HUES6 (cell line): ENCODE measurements around the gene AFAP1.
A peak's percentile ranks its signal among the peaks of the same experiment; 100 is the strongest.
"Not testable (repeated sequence)": the region's sequence is repeated elsewhere in the genome, so short reads cannot be mapped to it uniquely, and the experiment has no call there.

ENCODE experiments used
- H3K27ac ChIP-seq: 2 replicates; pipeline ENCODE4 v1.7.0; 2013; ENCODE audit warnings: low read depth, mild to moderate bottlenecking, low read length, inconsistent platforms
- H3K27me3 ChIP-seq: 2 replicates; pipeline ENCODE4 v1.6.1; 2013; ENCODE audit warnings: low read length; ENCODE audit not compliant: control insufficient read depth, insufficient read depth
- H3K36me3 ChIP-seq: 2 replicates; pipeline ENCODE4 v1.6.1; 2013; ENCODE audit warnings: low read length; ENCODE audit not compliant: control insufficient read depth, insufficient read depth
- H3K4me1 ChIP-seq: 2 replicates; pipeline ENCODE4 v1.6.1; 2013; ENCODE audit warnings: low read length; ENCODE audit not compliant: control insufficient read depth, insufficient read depth
- H3K4me3 ChIP-seq: 2 replicates; pipeline ENCODE4 v1.5.1; 2013; ENCODE audit warnings: low read depth, low read length
- H3K9ac ChIP-seq: one replicate; pipeline ENCODE4 v1.6.1; 2013; ENCODE audit warnings: mild to moderate bottlenecking, low read length
- H3K9me3 ChIP-seq: 2 replicates; pipeline ENCODE4 v1.6.1; 2013; ENCODE audit warnings: low read depth, low read length; ENCODE audit not compliant: control insufficient read depth, insufficient read depth

AFAP1 gene

GRCh38 chr4:7944599-7945220 lies 5.0 kb upstream of the AFAP1 start:
- Histone ChIP-seq H3K9ac (no peak overlapping the region), H3K9me3 (no peaks in the 10 kb centered on the region), H3K36me3 (no peaks in the 10 kb centered on the region), H3K27me3 (no peaks in the 10 kb centered on the region), H3K4me3 (no peak overlapping the region), H3K27ac (no peak overlapping the region), H3K4me1 (peaks cover 10% of the 10 kb centered on the region)

GRCh38 chr4:7943688-7944087 lies 4.0 kb upstream of the AFAP1 start:
- H3K4me1 ChIP-seq = peaks cover 10% of the 10 kb centered on the region
- H3K9me3 ChIP-seq, H3K27ac ChIP-seq, H3K9ac ChIP-seq, H3K4me3 ChIP-seq, H3K27me3 ChIP-seq, H3K36me3 ChIP-seq: not testable (repeated sequence)

GRCh38 chr4:7943211-7943610 lies 3.5 kb upstream of the AFAP1 start:
- Histone ChIP-seq H3K9ac (no peak overlapping the region), H3K36me3 (no peaks in the 10 kb centered on the region), H3K4me3 (no peak overlapping the region), H3K27me3 (no peaks in the 10 kb centered on the region), H3K27ac (no peak overlapping the region), H3K9me3 (no peaks in the 10 kb centered on the region), H3K4me1 (peaks cover 13% of the 10 kb centered on the region)

GRCh38 chr4:7941965-7942496 lies 2.4 kb upstream of the AFAP1 start:
- H3K4me3 ChIP-seq = no peak overlapping the region
- no peak overlapping the region for H3K9ac ChIP-seq
- no peaks in the 10 kb centered on the region for H3K27me3 ChIP-seq
- H3K27ac ChIP-seq = no peak overlapping the region
- H3K36me3 ChIP-seq = no peaks in the 10 kb centered on the region
- H3K4me1 ChIP-seq = peaks cover 18% of the 10 kb centered on the region
- H3K9me3 ChIP-seq = no peaks in the 10 kb centered on the region

- Histone ChIP-seq H3K9me3 (no peaks in the 10 kb centered on the region), H3K4me1 (peaks cover 18% of the 10 kb centered on the region), H3K4me3 (no peak overlapping the region), H3K27me3 (no peaks in the 10 kb centered on the region), H3K36me3 (no peaks in the 10 kb centered on the region), H3K27ac (no peak overlapping the region), H3K9ac (peak overlapping the region; percentile 9)
Measured at GRCh38 chr4:7941111-7941964, 1.7 kb upstream of the AFAP1 start.

- Histone ChIP-seq H3K9ac (peak overlapping the region; percentile 86), H3K4me1 (peaks cover 22% of the 10 kb centered on the region), H3K36me3 (peaks cover 2% of the 10 kb centered on the region; the same call in 1 of the 2 replicates), H3K4me3 (peak overlapping the region; percentile 81), H3K27me3 (no peaks in the 10 kb centered on the region), H3K9me3 (no peaks in the 10 kb centered on the region), H3K27ac (peak overlapping the region; percentile 69; the same call in 1 of the 2 replicates)
Measured at GRCh38 chr4:7938609-7939376, 868 bp downstream of the AFAP1 start.

- H3K4me3 ChIP-seq = peak overlapping the region; percentile 81
- H3K27ac ChIP-seq = no peak overlapping the region
Measured at GRCh38 chr4:7938266-7938608, 1.4 kb downstream of the AFAP1 start.

GRCh38 chr4:7937006-7937405 lies 2.7 kb downstream of the AFAP1 start:
- H3K36me3 ChIP-seq = peaks cover 8% of the 10 kb centered on the region; the same call in 1 of the 2 replicates
- peaks cover 22% of the 10 kb centered on the region for H3K4me1 ChIP-seq
- no peaks in the 10 kb centered on the region for H3K27me3 ChIP-seq
- H3K4me3 ChIP-seq = no peak overlapping the region
- no peaks in the 10 kb centered on the region for H3K9me3 ChIP-seq
- no peak overlapping the region for H3K27ac ChIP-seq
- H3K9ac ChIP-seq = no peak overlapping the region

More at GRCh38 chr4:7938266-7938608, 1.4 kb downstream of the AFAP1 start:
- Histone ChIP-seq H3K9ac (peak overlapping the region; percentile 86), H3K27me3 (no peaks in the 10 kb centered on the region), H3K4me1 (peaks cover 22% of the 10 kb centered on the region), H3K36me3 (peaks cover 5% of the 10 kb centered on the region; the same call in 1 of the 2 replicates), H3K9me3 (no peaks in the 10 kb centered on the region)

GRCh38 chr4:7933651-7934510 lies 5.8 kb downstream of the AFAP1 start:
- H3K36me3 ChIP-seq = peaks cover 8% of the 10 kb centered on the region; the same call in 1 of the 2 replicates
- no peak overlapping the region for H3K9ac ChIP-seq
- no peaks in the 10 kb centered on the region for H3K9me3 ChIP-seq
- H3K4me3 ChIP-seq = no peak overlapping the region
- peaks cover 29% of the 10 kb centered on the region for H3K4me1 ChIP-seq
- H3K27ac ChIP-seq = no peak overlapping the region
- no peaks in the 10 kb centered on the region for H3K27me3 ChIP-seq

GRCh38 chr4:7932287-7932686 lies 7.4 kb downstream of the AFAP1 start:
- Histone ChIP-seq H3K27me3 (no peaks in the 10 kb centered on the region), H3K36me3 (peaks cover 8% of the 10 kb centered on the region; the same call in 1 of the 2 replicates), H3K9me3 (no peaks in the 10 kb centered on the region), H3K27ac (no peak overlapping the region), H3K9ac (no peak overlapping the region), H3K4me1 (peaks cover 24% of the 10 kb centered on the region), H3K4me3 (no peak overlapping the region)
